ENCODE measurements around the gene ZBP1. TPM values are rescaled to one million over a fixed set of nuclear protein-coding genes. Genes with fewer than 3 reads are reported as not detected.

Gene ZBP1
- total RNA-seq, 1 experiment from 2014 or later: not detected

DNA sequence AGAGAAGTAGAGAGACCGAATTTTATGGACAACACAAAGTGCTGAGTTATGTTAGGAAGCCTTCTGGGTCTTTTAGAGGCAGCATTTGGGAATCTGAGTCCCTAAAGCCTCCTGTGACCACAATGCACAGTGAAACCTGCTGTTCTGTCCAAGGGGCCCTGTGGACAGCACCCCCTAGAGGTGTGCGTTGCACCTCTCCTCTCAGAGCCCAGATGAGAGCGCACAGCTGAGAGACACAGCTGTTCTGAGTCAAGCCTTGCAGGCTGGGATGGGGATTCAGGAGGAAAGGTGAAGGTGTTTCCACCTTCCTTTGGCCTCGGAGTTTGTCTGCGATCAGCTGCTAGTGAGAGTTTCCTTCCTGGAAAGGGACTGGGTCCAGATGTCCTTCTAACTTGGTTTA lies 46.3 kb downstream of the ZBP1 start:
- DNase-seq: peak in 1 of 2 experiments; percentile 55
- BruUV-seq (replicated peaks): no TSS peak
- no peaks in the 10 kb centered on the region for H3K9me3 Mint-ChIP-seq (ENCODE audit: unreplicated experiment)
- no peaks in the 10 kb centered on the region for H3K36me3 ChIP-seq (ENCODE audit: control insufficient read depth, insufficient read depth, low read length)
- intact Hi-C loops (cut with micrococcal nuclease; ENCODE audit: unreplicated experiment): no loop called here
- H3K4me1 ChIP-seq: no peaks in the 10 kb centered on the region
- no peak overlapping the region for H3K27ac Mint-ChIP-seq (ENCODE audit: unreplicated experiment)
- POLR2A ChIA-PET: no interaction called here
- H3K4me3 Mint-ChIP-seq (ENCODE audit: unreplicated experiment): no peak overlapping the region
- no peak overlapping the region for H3K4me3 ChIP-seq (ENCODE audit: low read depth, low read length)
- TF ChIP-seq, protein P1, sequence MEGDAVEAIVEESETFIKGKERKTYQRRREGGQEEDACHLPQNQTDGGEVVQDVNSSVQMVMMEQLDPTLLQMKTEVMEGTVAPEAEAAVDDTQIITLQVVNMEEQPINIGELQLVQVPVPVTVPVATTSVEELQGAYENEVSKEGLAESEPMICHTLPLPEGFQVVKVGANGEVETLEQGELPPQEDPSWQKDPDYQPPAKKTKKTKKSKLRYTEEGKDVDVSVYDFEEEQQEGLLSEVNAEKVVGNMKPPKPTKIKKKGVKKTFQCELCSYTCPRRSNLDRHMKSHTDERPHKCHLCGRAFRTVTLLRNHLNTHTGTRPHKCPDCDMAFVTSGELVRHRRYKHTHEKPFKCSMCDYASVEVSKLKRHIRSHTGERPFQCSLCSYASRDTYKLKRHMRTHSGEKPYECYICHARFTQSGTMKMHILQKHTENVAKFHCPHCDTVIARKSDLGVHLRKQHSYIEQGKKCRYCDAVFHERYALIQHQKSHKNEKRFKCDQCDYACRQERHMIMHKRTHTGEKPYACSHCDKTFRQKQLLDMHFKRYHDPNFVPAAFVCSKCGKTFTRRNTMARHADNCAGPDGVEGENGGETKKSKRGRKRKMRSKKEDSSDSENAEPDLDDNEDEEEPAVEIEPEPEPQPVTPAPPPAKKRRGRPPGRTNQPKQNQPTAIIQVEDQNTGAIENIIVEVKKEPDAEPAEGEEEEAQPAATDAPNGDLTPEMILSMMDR (IDR thresholded peaks at IDR 0.05; ENCODE audit: insufficient read depth in 1 of 2, low read depth in 1 of 2, low read length in 1 of 2, severe bottlenecking in 1 of 2, unreplicated experiment in 1 of 2): peak; percentile 63 to 76
- CTCF ChIA-PET: interaction anchor here (1.0 kb wide), 1 partner anchor 15 kb away, joined by 4 read pairs; no protein-coding TSS in a partner anchor
- H3K27me3 Mint-ChIP-seq (ENCODE audit: insufficient read depth, unreplicated experiment): peaks cover 5% of the 10 kb centered on the region
- H3K36me3 Mint-ChIP-seq (ENCODE audit: insufficient read depth, unreplicated experiment): no peaks in the 10 kb centered on the region
- H3K4me1 Mint-ChIP-seq (ENCODE audit: low read depth, unreplicated experiment): no peaks in the 10 kb centered on the region
- H3K27me3 ChIP-seq (replicated peaks; ENCODE audit: control insufficient read depth, insufficient read depth, low read length): no peaks in the 10 kb centered on the region; the same call in 1 of the 2 replicates
- no peaks in the 10 kb centered on the region for H3K9me3 ChIP-seq

- no peak overlapping the region for H3K27ac Mint-ChIP-seq (ENCODE audit: unreplicated experiment)
- no peak overlapping the region for H3K4me3 ChIP-seq (ENCODE audit: low read depth, low read length)
- H3K27me3 ChIP-seq (replicated peaks; ENCODE audit: control insufficient read depth, insufficient read depth, low read length): no peaks in the 10 kb centered on the region; the same call in 1 of the 2 replicates
- POLR2A ChIA-PET: no interaction called here
- no peaks in the 10 kb centered on the region for H3K9me3 ChIP-seq
- H3K4me1 ChIP-seq: no peaks in the 10 kb centered on the region
- no peak overlapping the region for H3K4me3 Mint-ChIP-seq (ENCODE audit: unreplicated experiment)
- BruUV-seq (replicated peaks): no TSS peak
- TF ChIP-seq, protein P1 (IDR thresholded peaks at IDR 0.05; ENCODE audit: insufficient read depth in 1 of 2, low read depth in 1 of 2, low read length in 1 of 2, severe bottlenecking in 1 of 2, unreplicated experiment in 1 of 2): no peak
- intact Hi-C loops (cut with micrococcal nuclease; ENCODE audit: unreplicated experiment): no loop called here
- H3K36me3 ChIP-seq (ENCODE audit: control insufficient read depth, insufficient read depth, low read length): no peaks in the 10 kb centered on the region
- H3K36me3 Mint-ChIP-seq (ENCODE audit: insufficient read depth, unreplicated experiment): no peaks in the 10 kb centered on the region
- H3K27me3 Mint-ChIP-seq (ENCODE audit: insufficient read depth, unreplicated experiment): peaks cover 5% of the 10 kb centered on the region
- H3K4me1 Mint-ChIP-seq (ENCODE audit: low read depth, unreplicated experiment): no peaks in the 10 kb centered on the region
- DNase-seq: no peak
- CTCF ChIA-PET: interaction anchor here (0.6 to 1.0 kb wide), 2 partner anchors 15 to 18 kb away, joined by 3 to 4 read pairs; no protein-coding TSS in a partner anchor
- H3K9me3 Mint-ChIP-seq (ENCODE audit: unreplicated experiment): no peaks in the 10 kb centered on the region
Measured at GRCh38 chr20:57573242-57573641, 47.0 kb downstream of the ZBP1 start.

GRCh38 chr20:57571782-57572416 lies 48.3 kb downstream of the ZBP1 start:
- Mint-ChIP-seq H3K27me3 (ENCODE audit: insufficient read depth, unreplicated experiment) (peaks cover 11% of the 10 kb centered on the region), H3K27ac (ENCODE audit: unreplicated experiment) (no peak overlapping the region), H3K9me3 (ENCODE audit: unreplicated experiment) (no peaks in the 10 kb centered on the region), H3K4me1 (ENCODE audit: low read depth, unreplicated experiment) (no peaks in the 10 kb centered on the region), H3K36me3 (ENCODE audit: insufficient read depth, unreplicated experiment) (no peaks in the 10 kb centered on the region), H3K4me3 (ENCODE audit: unreplicated experiment) (no peak overlapping the region)
- no peak for DNase-seq
- BruUV-seq (replicated peaks): no TSS peak
- intact Hi-C loops (cut with micrococcal nuclease; ENCODE audit: unreplicated experiment): no loop called here
- CTCF ChIA-PET: interaction anchor here (0.6 kb wide), 3 partner anchors 23 to 721 kb away, joined by 6 to 9 read pairs (median 7); no protein-coding TSS in a partner anchor
- Histone ChIP-seq H3K36me3 (ENCODE audit: control insufficient read depth, insufficient read depth, low read length) (no peaks in the 10 kb centered on the region), H3K4me3 (ENCODE audit: low read depth, low read length) (no peak overlapping the region), H3K4me1 (no peaks in the 10 kb centered on the region), H3K9me3 (no peaks in the 10 kb centered on the region), H3K27me3 (replicated peaks; ENCODE audit: control insufficient read depth, insufficient read depth, low read length) (no peaks in the 10 kb centered on the region)
- TF ChIP-seq, protein P1 (IDR thresholded peaks at IDR 0.05; ENCODE audit: insufficient read depth in 1 of 2, low read depth in 1 of 2, low read length in 1 of 2, severe bottlenecking in 1 of 2, unreplicated experiment in 1 of 2): no peak
- POLR2A ChIA-PET: no interaction called here
